ENCODE data around the gene PGAM1.
"Not testable (repeated sequence)": the region's sequence is repeated elsewhere in the genome, so short reads cannot be mapped to it uniquely, and the experiment has no call there.

The PGAM1 gene

DNA sequence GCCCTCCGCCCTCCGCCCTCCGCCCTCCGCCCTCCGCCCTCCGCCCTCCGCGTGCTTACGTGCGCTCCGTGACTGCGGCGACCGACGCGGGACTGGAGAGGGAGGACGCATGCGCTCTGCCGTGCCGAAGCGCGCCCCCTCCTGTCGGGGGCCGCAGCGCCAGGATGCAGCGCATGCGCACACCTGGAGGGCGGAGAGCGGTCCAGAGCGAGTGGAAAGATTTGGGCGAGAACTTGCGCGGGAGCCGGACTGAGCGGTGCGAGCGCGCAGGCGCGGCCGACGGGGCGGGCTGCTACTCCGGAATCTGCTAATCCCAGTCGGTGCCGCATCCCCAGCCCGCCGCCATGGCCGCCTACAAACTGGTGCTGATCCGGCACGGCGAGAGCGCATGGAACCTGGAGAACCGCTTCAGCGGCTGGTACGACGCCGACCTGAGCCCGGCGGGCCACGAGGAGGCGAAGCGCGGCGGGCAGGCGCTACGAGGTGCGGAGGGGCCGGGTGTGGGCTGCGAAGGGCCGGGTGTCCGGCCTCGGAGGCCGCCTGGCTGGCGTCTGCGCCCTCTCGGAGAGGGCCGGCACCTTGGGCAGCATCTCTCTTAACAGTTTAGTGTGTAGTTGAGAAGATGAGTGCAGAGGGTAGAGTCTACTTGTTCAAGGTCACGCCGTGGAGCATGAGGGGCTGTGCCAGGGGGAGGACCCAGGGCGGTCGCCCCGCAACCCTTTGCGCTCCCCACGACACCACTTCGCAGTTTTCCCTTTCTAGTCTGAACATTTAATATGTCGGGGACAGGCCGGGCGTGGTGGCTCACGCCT, at the start of gene PGAM1:
TSS of gene PGAM1 (plus strand) at position 228 of the 812 bp plus-strand sequence. CDS start at position 345, 117 bp downstream.
- DNase-seq (ENCODE audit: low spot score): peak; percentile 93

GRCh38 chr10:97376413-97376812, 49.6 kb upstream of the PGAM1 start:
- DNase-seq (ENCODE audit: low spot score): no peak

DNA sequence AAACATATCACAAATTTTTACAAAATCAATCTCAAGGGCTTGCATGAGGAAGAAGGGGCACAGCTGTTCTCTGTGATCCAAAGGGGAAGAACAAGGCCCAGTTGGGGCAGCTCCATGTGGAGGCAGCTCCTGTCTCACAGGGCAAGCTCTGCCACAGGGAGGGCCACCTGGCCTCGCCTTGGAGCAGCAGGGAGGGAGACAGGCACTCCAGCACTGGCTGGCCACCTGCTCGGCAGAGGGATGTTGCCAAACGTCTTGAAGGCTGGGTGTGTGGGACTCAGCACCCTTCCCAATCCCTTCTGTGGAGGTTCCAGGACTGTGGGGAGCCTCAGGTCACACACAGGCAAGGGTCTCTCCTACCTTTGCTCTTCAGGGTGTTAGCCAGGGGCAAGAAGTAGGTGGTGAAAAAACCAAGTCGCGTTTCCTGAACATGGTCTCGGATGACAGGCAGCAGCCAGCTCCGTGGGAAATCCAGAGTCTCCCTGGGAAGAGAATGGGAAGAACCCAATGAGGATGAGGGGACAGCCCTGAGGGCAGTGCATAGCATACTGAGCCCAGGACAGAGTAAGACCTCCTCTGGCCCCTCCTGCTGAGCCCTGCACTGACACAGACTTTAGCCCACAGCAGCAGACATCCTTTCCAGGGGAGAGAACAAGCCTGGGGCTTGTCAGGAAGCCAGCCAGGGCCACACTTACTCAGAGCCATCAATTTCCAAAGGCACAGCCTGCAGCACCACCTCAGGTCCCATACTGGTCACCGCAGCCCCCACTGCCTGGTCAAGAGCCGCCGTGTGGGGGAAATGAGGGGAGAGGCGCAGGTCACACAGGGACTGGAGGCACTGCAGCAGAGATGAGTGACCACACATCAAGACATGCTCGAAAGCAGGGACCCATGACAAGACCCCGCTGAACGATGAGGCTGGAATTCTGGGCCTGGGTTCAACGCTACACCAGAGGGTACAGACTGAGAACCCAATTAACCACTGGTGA, 46.8 kb upstream of the PGAM1 start:
- peak; percentile 19 for DNase-seq (ENCODE audit: low spot score)

DNA sequence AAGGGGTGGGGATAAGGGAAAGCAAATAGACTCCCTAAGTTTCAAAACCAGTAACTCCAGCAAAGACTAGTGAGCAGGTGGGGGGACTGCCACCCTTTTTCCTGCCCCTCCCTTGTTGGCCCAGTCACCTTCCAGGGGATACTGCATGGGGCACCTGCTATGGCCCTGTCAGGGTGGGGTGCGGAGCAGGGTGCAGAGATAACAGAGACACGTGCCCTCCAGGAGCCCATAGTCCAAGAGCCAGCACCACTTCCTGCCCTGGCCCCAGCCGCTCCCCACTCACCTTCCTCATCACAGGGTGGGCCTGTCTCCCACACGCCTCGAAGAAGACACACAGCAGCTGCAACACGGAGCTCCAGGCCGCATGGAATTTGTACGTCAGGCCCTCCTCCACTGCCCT, 45.5 kb upstream of the PGAM1 start:
- no peak for DNase-seq (ENCODE audit: low spot score)

- DNase-seq (ENCODE audit: low spot score): no peak
Measured at GRCh38 chr10:97381626-97382025, 44.4 kb upstream of the PGAM1 start.

DNA sequence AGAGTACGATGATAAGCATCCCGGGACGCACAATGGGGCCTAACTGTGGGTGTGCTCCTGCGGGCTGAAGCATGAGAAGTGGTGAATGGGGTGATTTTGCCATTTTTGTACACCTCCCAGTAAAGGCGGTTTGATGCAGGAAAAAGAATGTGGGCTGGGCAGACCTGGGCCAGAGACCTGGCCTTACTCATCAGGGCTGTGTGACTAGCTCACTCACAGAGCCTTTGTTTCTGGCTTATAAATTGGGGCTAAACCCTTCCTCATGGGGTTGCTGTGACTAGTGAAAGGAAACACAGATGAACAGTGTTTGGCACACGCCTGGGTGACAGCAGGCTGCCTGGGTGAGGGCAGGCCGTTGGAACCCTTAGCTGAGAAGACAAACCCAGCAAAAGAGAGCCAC, 42.8 kb upstream of the PGAM1 start:
- DNase-seq (ENCODE audit: low spot score): no peak

- DNase-seq (ENCODE audit: low spot score): no peak
Measured at GRCh38 chr10:97384156-97384555, 41.8 kb upstream of the PGAM1 start.

- no peak for DNase-seq (ENCODE audit: low spot score)
Measured at GRCh38 chr10:97384641-97385040, 41.4 kb upstream of the PGAM1 start.

- no peak for DNase-seq (ENCODE audit: low spot score)
Measured at GRCh38 chr10:97385565-97385964, 40.4 kb upstream of the PGAM1 start.

DNA sequence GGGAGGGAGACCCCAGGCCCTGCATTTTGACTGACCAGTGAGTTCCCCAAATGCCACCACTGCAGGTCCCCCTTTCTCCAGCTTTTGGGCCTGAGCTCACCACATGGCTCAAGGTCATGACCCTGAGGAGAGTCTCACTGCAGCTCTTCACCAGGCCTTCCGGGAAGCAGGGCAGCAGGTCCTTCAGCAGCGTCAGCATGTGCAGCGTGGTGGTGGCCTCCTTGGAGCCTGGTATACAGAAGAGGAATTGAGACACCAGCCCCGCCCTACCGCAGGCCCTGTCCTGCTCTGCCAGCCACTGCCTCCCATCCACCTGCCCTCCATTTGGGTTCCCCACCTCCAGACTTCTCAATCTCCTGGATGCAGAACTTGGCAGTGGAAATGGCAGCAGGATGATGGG, 37.8 kb upstream of the PGAM1 start:
- DNase-seq (ENCODE audit: low spot score): no peak

DNA sequence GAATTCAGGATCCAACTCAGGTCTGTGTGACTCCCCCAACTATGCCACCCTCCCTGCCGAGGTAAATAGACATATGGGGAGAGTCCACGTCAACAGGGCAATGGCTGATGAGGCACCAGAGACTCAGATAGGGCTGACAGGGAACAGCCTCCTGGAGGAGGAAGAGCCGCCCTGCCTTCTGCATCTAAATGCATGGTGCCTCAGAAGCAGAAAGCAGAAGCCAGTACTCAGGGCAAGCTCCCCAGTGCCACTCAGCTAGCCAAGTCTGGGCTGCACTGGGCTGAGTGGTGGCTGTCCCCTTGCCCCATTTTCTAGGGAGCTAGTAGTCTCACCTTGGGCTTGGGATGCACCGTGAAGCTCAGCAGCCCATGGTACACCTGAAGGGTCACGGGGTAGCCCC, 35.9 kb upstream of the PGAM1 start:
- no peak for DNase-seq (ENCODE audit: low spot score)

DNA sequence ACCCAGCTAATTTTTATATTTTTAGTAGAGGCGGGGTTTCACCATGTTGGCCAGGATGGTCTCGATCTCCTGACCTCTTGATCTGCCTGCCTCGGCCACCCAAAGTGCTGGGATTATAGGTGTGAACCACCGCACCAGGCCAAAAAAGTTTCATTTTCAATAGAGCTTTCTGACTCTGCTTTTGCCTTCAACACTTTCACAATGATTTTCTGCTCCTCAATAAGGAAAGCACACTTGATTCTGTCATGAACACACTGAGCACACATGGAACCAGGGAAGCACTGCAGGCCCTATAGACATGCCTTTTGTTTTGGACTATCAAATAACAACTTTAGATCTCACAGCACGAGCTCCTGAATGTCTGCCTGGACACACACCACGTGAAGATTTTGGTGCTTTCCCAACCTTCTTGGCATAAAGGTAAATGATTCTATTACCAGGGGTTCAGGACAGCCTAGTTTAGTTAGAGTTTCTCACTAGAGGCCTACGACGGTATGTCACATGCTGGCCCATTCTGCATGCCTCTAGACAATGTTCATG, 32.9 kb upstream of the PGAM1 start:
- DNase-seq (ENCODE audit: low spot score): no peak

GRCh38 chr10:97396056-97396455, 29.9 kb upstream of the PGAM1 start:
- no peak for DNase-seq (ENCODE audit: low spot score)

DNA sequence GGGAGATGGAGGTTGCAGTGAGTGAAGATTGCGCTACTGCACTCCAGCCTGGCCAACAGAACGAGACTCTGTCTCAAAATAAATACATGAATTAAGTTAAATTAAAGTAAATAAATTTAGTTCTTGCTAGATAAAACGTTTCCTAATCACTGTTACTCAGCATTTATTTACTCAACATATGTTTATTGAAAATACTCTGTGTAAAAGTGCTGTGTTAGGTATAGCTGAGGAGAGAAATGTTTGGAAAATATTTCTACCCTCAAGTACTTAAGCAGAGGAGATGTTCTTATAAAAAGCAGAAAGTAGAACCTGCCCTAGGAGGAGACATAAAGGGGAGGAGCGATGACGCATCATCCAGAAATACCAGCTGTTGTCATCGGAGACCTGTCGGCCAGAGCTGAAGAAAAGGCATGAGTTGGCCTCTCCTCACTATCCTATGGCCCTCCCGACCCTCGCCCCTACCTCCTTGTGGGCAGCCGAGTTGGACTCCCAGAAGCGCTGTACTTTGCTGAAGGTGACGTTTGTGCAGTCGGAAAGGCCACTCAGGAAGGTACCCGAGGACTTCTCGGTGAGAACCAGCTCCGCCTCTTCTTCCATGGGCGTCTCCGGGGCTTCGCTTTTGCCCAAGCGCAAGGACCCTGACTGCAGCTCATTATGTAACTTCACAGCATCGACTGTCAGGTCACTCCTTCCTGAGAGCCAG, 26.0 kb upstream of the PGAM1 start:
- no peak for DNase-seq (ENCODE audit: low spot score)

DNA sequence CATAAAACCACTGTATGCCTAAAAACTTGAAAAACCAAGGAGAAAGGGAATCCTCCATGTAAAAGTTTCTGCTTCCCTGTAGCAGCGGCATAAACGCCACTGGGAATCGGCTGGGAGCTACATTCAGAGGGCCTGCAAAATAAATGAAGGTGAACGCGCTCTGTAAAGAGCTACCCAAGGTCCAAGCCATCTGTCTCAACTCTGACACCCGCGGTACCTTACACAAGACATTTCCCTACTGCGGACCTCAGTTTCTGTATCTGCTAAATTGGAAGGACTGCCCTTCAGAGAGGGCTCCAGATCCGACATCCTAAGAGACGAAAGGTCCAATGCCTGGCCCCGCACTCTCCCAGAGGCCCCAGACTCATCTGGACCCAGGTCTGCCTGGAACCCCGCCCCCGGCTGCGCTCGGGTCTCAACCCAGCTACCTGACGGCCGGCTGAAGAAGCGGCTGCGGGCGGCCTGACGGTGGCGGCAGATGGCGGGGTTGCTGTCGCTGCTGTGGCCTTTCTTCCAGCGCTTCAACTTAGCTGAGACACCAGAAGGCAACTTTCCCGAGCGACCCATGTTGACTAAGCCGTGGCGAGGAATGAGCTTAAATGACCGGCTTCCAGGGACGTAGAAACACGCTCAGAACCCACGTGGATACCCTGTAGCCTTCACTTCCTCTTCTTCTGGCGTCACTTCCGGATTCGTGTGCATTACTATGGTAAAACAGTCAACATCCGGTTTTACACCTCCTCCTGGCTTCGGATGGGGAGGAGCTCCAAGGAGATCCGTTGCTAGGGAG, 25.1 kb upstream of the PGAM1 start, which contains the start of gene RRP12:
TSS of gene RRP12 (minus strand) at position 676 of the 790 bp plus-strand sequence. CDS start at position 567, 109 bp downstream.
- peak; percentile 100 for DNase-seq (ENCODE audit: low spot score)

DNA sequence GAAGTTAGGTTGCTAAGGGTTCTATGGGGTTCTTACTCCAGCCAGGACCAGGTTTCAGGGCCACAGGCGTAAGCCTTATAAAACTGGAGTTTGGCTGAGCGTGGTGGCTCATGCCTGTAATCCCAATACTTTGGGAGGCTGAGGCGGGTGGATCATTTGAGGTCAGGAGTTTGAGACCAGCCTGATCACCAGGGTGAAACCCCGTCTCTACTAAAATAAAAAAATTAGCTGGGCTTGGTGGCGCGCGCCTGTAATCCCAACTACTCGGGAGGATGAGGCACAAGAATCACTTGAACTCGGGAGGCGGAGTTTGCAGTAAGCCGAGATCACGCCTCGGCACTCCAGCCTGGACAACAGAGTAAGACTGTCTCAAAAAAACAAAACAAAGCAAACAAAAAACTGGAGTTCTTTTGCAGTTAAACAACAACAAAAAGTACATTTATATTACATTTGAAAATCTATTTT, 24.5 kb upstream of the PGAM1 start:
- DNase-seq (ENCODE audit: low spot score): no peak

DNA sequence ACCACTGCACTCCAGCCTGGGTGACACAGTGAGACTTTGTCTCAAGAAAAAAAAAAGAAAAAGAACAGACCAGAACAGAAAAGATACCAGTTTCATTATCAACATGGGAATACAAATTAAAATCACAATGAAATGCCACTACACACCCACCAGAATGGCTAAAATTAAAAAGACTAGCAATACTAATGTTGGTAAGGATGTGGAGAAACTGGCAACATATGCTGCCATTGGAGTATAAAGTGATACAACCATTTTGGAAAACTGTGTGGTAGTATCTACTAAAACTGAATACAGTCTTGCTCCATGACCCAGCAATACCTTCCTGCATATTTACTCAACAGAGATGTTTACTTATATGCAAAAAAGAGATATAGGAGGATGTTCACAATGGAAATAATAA, 21.9 kb upstream of the PGAM1 start:
- DNase-seq (ENCODE audit: low spot score): no peak

DNA sequence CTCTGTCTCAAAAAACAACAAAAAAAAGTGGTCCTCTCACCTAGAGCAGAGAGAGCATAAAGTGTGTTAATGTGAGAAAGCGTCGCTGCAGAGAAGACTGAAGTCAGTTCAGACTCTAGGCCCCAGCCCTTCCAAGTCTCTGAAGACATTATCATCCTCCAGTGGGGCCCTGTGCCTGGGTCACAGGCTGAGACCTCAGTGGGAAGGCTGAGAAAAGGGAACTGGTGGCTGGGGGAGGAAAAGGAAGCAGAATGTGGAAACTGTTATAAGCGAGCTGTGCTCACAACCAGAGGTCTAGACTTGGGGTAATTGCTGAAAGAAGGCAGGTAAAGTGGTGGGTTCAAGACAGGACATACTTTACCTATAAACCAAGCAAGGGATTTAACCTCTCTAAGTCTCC, 19.9 kb upstream of the PGAM1 start:
- no peak for DNase-seq (ENCODE audit: low spot score)

DNA sequence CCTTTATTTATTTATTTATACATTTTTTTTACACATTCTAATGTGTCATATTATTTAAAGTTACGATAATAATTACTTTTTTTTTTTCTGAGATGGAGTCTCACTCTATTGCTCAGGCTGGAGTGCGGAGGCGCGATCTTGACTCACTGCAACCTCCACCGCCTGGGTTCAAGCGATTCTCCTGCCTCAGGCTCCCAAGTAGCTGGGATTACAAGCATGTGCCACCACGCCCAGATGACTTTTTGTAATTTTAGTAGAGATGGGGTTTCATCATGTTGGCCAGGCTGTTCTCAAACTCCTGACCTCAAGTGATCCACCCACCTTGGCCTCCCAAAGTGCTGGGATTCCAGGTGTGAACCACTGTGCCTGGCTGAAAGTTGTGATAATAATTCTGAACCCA, 19.5 kb upstream of the PGAM1 start:
- DNase-seq (ENCODE audit: low spot score): not testable (repeated sequence)

GRCh38 chr10:97407211-97407951, 18.6 kb upstream of the PGAM1 start:
- DNase-seq (ENCODE audit: low spot score): peak; percentile 88
